ENCODE measurements around the gene MTCL1.

Gene MTCL1

DNA sequence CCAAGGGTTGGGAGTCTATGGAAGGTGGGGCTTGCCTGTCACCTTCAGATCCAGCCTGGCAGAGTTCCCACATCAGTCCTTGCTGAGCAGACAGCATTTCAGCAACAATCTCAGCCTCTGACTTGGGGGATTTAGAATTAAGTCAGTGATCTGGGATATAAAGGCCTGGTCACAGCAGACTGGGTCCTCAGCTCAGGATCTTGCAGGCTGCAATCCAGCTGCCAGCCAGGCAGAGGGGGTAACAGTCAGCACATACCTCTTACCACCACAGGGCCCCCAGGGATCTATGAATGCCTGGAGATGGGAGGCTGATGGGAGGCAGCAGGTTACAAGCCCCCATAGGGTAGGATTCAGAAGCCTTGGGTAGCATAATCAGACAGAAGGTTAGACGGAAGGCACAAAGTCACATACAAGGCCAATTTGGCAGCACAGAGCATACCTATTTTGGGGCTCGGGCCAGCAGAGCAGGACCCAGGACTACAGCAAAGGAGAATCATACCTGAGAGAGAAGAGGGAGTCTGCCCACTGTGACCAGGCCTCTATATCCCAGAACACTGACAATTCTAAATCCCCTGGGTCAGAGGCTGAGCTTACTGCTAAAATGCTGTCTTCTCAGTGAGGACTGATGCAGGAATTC lies 163.5 kb downstream of the MTCL1 start:
- TF ChIP-seq FOXP2 (optimal IDR thresholded peaks at IDR 0.05; ENCODE audit: borderline replicate concordance, extremely low read depth, extremely low read length, insufficient read depth) (no peak), TAF1 (IDR thresholded peaks at IDR 0.05; ENCODE audit: borderline replicate concordance, insufficient read depth, low read length) (no peak), SIN3A (IDR thresholded peaks at IDR 0.05; ENCODE audit: borderline replicate concordance, insufficient read depth, low read length) (no peak), REST (IDR thresholded peaks at IDR 0.05; ENCODE audit: insufficient read depth in 1 of 2, low read depth in 2 of 2, low read length in 2 of 2) (no peak), POLR2AphosphoS5 (IDR thresholded peaks at IDR 0.05; ENCODE audit: low read depth, low read length) (no peak)

GRCh38 chr18:8869696-8870095 lies 164.3 kb downstream of the MTCL1 start:
- no peak for TF ChIP-seq REST (IDR thresholded peaks at IDR 0.05; ENCODE audit: insufficient read depth in 1 of 2, low read depth in 2 of 2, low read length in 2 of 2)
- TF ChIP-seq TAF1 (IDR thresholded peaks at IDR 0.05; ENCODE audit: borderline replicate concordance, insufficient read depth, low read length) = no peak
- TF ChIP-seq POLR2AphosphoS5 (IDR thresholded peaks at IDR 0.05; ENCODE audit: low read depth, low read length) = no peak
- TF ChIP-seq FOXP2 (optimal IDR thresholded peaks at IDR 0.05; ENCODE audit: borderline replicate concordance, extremely low read depth, extremely low read length, insufficient read depth) = no peak
- TF ChIP-seq SIN3A (IDR thresholded peaks at IDR 0.05; ENCODE audit: borderline replicate concordance, insufficient read depth, low read length) = no peak

DNA sequence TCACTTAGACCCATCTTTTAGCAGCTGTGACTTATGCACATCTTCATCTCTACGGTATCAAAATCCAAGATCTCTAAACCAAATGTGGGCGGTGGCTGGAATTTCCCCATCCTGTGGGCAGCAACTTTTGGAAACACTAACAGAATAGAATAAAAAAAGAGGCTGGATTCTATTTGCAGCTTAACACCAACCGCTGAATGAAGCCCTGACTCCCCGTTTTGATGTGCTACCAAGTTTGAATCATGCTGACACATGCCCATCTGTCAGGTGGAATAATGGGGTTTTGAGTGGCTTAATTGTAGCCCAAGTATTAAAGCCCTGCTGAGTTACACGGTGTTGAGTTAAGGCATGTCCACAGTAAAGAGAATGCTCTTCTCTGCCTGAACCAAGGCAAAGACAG lies 165.2 kb downstream of the MTCL1 start:
- TF ChIP-seq POLR2AphosphoS5 (IDR thresholded peaks at IDR 0.05; ENCODE audit: low read depth, low read length) (no peak), REST (IDR thresholded peaks at IDR 0.05; ENCODE audit: insufficient read depth in 1 of 2, low read depth in 2 of 2, low read length in 2 of 2) (no peak), SIN3A (IDR thresholded peaks at IDR 0.05; ENCODE audit: borderline replicate concordance, insufficient read depth, low read length) (no peak), TAF1 (IDR thresholded peaks at IDR 0.05; ENCODE audit: borderline replicate concordance, insufficient read depth, low read length) (no peak), FOXP2 (optimal IDR thresholded peaks at IDR 0.05; ENCODE audit: borderline replicate concordance, extremely low read depth, extremely low read length, insufficient read depth) (no peak)

DNA sequence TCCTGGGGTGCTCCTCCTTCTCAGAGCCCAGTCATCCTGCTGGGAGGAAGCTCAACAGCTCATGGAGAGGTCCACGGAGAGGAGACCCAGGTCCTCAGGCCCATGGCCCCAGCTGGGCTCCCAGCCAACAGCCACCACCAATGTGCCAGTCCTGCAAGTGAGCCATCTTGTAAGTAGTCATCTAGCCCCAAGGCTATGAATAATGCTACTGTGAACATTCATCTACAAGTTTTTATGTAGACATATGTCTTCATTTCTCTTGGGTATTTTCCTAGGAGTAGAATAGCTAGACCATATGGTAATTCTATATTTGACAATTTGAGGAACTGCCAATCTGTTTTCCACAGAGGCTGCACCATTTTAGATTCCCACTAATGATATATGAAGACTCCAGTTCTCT lies 166.1 kb downstream of the MTCL1 start:
- no peak for TF ChIP-seq SIN3A (IDR thresholded peaks at IDR 0.05; ENCODE audit: borderline replicate concordance, insufficient read depth, low read length)
- TF ChIP-seq POLR2AphosphoS5 (IDR thresholded peaks at IDR 0.05; ENCODE audit: low read depth, low read length) = no peak
- no peak for TF ChIP-seq FOXP2 (optimal IDR thresholded peaks at IDR 0.05; ENCODE audit: borderline replicate concordance, extremely low read depth, extremely low read length, insufficient read depth)
- TF ChIP-seq TAF1 (IDR thresholded peaks at IDR 0.05; ENCODE audit: borderline replicate concordance, insufficient read depth, low read length) = no peak
- no peak for TF ChIP-seq REST (IDR thresholded peaks at IDR 0.05; ENCODE audit: insufficient read depth in 1 of 2, low read depth in 2 of 2, low read length in 2 of 2)

Measured in PFSK-1 (cell line).